Esophagus muscularis mucosa (tissue), 3 donors: Measurements from ENCODE around the gene HIVEP2.

Experiments
- POLR2A ChIP-seq: fragments of 450-650 bp; IDR thresholded peaks from one replicate; pipeline ENCODE4 v1.6.1; 2017; ENCODE audit warnings: antibody characterized with exemption, moderate library complexity, mild to moderate bottlenecking, low read depth
- POLR2AphosphoS5 ChIP-seq, 2 donors: sonication (generic); formaldehyde crosslinking; IDR thresholded peaks; one replicate each; pipeline ENCODE4 v1.6.1; 2017; ENCODE audit warnings: antibody characterized with exemption in 2 of 2
- TF ChIP-seq, protein P1 (sequence below), 3 experiments: fragments of 200-600 bp in 2 of 3; fragments of 450-650 bp in 1 of 3; sonication (generic) in 2 of 3; IDR thresholded peaks; one replicate each; pipeline ENCODE4 v1.5.1; 2017 to 2019; ENCODE audit warnings: antibody characterized with exemption in 3 of 3, mild to moderate bottlenecking in 2 of 3, moderate library complexity in 1 of 3

DNA sequence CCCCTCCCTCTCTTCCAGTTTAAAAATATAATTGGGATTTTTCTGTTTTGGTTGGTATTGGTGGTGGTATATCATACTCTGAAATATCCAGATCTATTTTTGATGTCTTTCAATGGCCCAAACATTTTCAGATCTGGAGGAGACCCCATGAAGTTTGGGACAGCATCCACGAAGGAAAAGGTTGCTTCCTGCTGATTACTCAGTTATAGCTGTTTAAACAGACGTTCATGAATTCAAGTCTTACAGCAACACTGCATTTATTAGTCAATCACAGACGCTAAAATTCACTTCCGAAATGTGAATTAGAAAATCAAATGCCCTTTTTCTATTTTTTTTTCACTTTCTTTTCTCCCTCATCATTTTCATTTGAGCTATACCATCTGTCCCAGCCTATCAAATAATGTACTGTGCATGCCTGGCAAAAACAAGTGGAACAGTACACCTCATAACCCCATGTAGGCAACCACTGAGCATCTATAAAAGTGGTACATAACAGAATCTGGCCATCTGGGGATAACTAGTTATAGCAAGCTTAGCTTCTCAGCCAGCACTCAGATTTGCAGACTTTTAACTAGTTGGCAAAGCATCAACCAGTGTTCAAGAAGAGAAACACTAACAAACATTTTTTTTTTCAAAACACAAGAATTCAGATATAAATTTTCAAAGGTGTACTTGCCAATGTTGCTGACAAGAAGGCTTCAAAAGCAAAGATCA lies 124.5 kb downstream of the HIVEP2 start:
- TF ChIP-seq, protein P1, sequence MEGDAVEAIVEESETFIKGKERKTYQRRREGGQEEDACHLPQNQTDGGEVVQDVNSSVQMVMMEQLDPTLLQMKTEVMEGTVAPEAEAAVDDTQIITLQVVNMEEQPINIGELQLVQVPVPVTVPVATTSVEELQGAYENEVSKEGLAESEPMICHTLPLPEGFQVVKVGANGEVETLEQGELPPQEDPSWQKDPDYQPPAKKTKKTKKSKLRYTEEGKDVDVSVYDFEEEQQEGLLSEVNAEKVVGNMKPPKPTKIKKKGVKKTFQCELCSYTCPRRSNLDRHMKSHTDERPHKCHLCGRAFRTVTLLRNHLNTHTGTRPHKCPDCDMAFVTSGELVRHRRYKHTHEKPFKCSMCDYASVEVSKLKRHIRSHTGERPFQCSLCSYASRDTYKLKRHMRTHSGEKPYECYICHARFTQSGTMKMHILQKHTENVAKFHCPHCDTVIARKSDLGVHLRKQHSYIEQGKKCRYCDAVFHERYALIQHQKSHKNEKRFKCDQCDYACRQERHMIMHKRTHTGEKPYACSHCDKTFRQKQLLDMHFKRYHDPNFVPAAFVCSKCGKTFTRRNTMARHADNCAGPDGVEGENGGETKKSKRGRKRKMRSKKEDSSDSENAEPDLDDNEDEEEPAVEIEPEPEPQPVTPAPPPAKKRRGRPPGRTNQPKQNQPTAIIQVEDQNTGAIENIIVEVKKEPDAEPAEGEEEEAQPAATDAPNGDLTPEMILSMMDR (IDR thresholded peaks at IDR 0.05): no peak
- TF ChIP-seq POLR2A (no peak), POLR2AphosphoS5 (IDR thresholded peaks at IDR 0.05) (no peak)
